ENCODE results near the gene SHMT2. TPM values are rescaled to one million over a fixed set of nuclear protein-coding genes. Genes with fewer than 3 reads are reported as not detected.

The SHMT2 gene
- total and polyA plus RNA-seq, 9 of the 15 experiments (the other 6 are each of a cell fraction or from before 2014, with no cell fraction given) = 46.1 to 319 (median 115) TPM

DNA sequence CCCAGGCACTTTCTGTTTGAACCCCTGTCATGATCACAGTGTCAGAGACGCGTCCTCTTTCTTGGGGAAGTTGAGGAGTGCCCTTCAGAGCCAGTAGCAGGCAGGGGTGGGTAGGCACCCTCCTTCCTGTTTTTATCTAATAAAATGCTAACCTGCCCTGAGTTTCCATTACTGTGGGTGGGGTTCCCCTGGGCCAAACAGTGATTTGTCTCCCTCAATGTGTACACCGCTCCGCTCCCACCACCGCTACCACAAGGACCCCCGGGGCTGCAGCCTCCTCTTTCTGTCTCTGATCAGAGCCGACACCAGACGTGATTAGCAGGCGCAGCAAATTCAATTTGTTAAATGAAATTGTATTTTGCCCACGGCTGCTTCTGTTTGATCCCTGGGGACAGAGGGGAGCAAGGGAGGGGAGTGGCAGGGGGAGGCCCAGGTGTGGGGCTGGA, 5.1 kb downstream of the SHMT2 start:
- WGBS (ENCODE audit: insufficient coverage, low coverage, missing lambda C conversion rate) = 91% methylated on average over 10 of the region's 10 CpGs
- ATAC-seq (no peak), DNase-seq (ENCODE audit: extremely low read depth in 1 of 4, low spot score in 3 of 4) (no peak), FAIRE-seq (no peak)
- intact Hi-C loops (cut with micrococcal nuclease) (no loop called here), in situ Hi-C loops (cut with MboI) (no loop called here)
- no peaks in the 10 kb centered on the region for H3K9me3 ChIP-seq (replicated peaks; ENCODE audit: control insufficient read depth, insufficient read depth, low read depth, low read length)
- ChIA-PET CTCF (ENCODE audit: low intra/inter-chr PET ratio) (interaction anchor here (0.7 to 6.6 kb wide), 2 partner anchors 21 to 1196 kb away, joined by 6 to 186 read pairs; partner anchors contain the start of gene NXPH4), POLR2A (interaction anchor here (0.6 kb wide), 1 partner anchor 208 kb away, joined by 5 read pairs; no protein-coding TSS in a partner anchor)
- H3K4me3 ChIP-seq = no peak overlapping the region
- no TSS peak for BruUV-seq (replicated peaks)
- no peaks in the 10 kb centered on the region for H3K27me3 ChIP-seq (ENCODE audit: control insufficient read depth in 2 of 2, insufficient read depth in 2 of 2, low read length in 2 of 2)
- peak overlapping the region in 1 of 2 experiments; percentile 79; a peak in 1 of 4 replicates for H3K9ac ChIP-seq (ENCODE audit: insufficient read depth in 1 of 2, low read depth in 2 of 2, low read length in 2 of 2)
- H3K4me2 ChIP-seq (ENCODE audit: insufficient read depth, low read length) = no peak overlapping the region
- no peak overlapping the region for H2AFZ ChIP-seq (ENCODE audit: low read depth, low read length)
- H3K36me3 ChIP-seq (ENCODE audit: control insufficient read depth, insufficient read depth, low read length) = peaks cover 53% of the 10 kb centered on the region; the same call in 2 of the 3 replicates
- peaks cover 39 to 81% of the 10 kb centered on the region in 2 experiments for H3K4me1 ChIP-seq (replicated peaks in 1 of 2; ENCODE audit: control insufficient read depth in 2 of 2, insufficient read depth in 2 of 2, low read length in 2 of 2)
- peak overlapping the region; percentile 42; the same call in 2 of the 3 replicates for H3K27ac ChIP-seq (ENCODE audit: extremely low read depth, low read depth, low read length)
- peaks cover 9% of the 10 kb centered on the region for H3K9me1 ChIP-seq (ENCODE audit: control insufficient read depth, insufficient read depth, low read length)
- H3K79me2 ChIP-seq (ENCODE audit: control insufficient read depth, insufficient read depth, low read length) = peaks cover 24% of the 10 kb centered on the region
- peaks cover 17% of the 10 kb centered on the region for H4K20me1 ChIP-seq (replicated peaks; ENCODE audit: control insufficient read depth, insufficient read depth, low read length)
- TF ChIP-seq HEY1 (CRISPR knock-in tag; IDR thresholded peaks at IDR 0.05; ENCODE audit: borderline replicate concordance) (no peak), CREM (IDR thresholded peaks at IDR 0.05; ENCODE audit: low read depth) (no peak), SAFB2 (IDR thresholded peaks at IDR 0.05; ENCODE audit: borderline replicate concordance, low read depth, low read length, severe bottlenecking) (no peak), ZNF217 (CRISPR knock-in tag; IDR thresholded peaks at IDR 0.05) (no peak), E2F6 (IDR thresholded peaks at IDR 0.05; ENCODE audit: borderline replicate concordance in 1 of 2, extremely low read depth in 1 of 2, insufficient read depth in 1 of 2, insufficient read length in 1 of 2, low read depth in 1 of 2, low read length in 1 of 2, poor library complexity in 1 of 2, severe bottlenecking in 1 of 2) (no peak), ZNF212 (CRISPR knock-in tag; IDR thresholded peaks at IDR 0.05) (no peak), HDAC6 (IDR thresholded peaks at IDR 0.05; ENCODE audit: low read depth, low read length) (no peak), SP2 (IDR thresholded peaks at IDR 0.05; ENCODE audit: extremely low read depth, low read depth, low read length, poor library complexity, severe bottlenecking) (no peak), BCOR (IDR thresholded peaks at IDR 0.05) (no peak), NR2C1 (IDR thresholded peaks at IDR 0.05) (no peak), NR2C1 (tag; IDR thresholded peaks at IDR 0.05) (no peak), ZNF764 (CRISPR knock-in tag; IDR thresholded peaks at IDR 0.05; ENCODE audit: low read depth) (no peak), ZNF24 (IDR thresholded peaks at IDR 0.05) (no peak), ZNF197 (CRISPR knock-in tag; IDR thresholded peaks at IDR 0.05; ENCODE audit: low read depth) (no peak), KAT8 (IDR thresholded peaks at IDR 0.05; ENCODE audit: low read depth) (no peak)
- TF ChIP-seq, protein P1, sequence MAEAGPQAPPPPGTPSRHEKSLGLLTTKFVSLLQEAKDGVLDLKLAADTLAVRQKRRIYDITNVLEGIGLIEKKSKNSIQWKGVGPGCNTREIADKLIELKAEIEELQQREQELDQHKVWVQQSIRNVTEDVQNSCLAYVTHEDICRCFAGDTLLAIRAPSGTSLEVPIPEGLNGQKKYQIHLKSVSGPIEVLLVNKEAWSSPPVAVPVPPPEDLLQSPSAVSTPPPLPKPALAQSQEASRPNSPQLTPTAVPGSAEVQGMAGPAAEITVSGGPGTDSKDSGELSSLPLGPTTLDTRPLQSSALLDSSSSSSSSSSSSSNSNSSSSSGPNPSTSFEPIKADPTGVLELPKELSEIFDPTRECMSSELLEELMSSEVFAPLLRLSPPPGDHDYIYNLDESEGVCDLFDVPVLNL (CRISPR knock-in tag; IDR thresholded peaks at IDR 0.05; ENCODE audit: low read depth) = no peak

All from K562 (cell line).